ENCODE results near the gene TIMP2.

TIMP2 gene

GRCh38 chr17:78840780-78841611, 84.2 kb downstream of the TIMP2 start, which contains the start of gene USP36:
Gene USP36 (minus strand): TSS chr17:78840814. CDS start chr17:78836363, 4,451 bp downstream.
- in situ Hi-C loops (cut with HindIII; ENCODE audit: low sequenced_read_pairs): loop anchor here (25.0 kb wide), 1 partner anchor 354 kb away; no protein-coding TSS in a partner anchor
- H3K4me3 ChIP-seq (ENCODE audit: low read depth, low read length): peak within 1 kb of the TSS; percentile 71
- peak; percentile 98 for DNase-seq (ENCODE audit: low read depth)
- TF ChIP-seq CTCF (IDR thresholded peaks at IDR 0.05; ENCODE audit: low read depth, low read length, missing control alignments): no peak

DNA sequence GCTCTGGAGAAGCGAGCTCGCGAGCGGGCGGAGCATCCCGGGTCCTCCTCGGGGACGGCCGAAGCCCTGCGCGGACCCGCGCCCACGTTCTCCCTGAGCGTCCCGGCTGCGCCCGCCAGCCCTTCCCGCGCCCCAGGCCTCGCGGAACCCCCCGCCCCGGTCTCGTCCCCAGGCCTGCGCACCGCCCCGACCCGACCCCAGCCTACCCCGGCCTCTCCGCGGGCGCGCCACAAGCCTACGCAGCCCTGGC, 84.7 kb downstream of the TIMP2 start:
- TF ChIP-seq CTCF (IDR thresholded peaks at IDR 0.05; ENCODE audit: low read depth, low read length, missing control alignments): no peak
- in situ Hi-C loops (cut with HindIII; ENCODE audit: low sequenced_read_pairs): loop anchor here (25.0 kb wide), 1 partner anchor 353 kb away; no protein-coding TSS in a partner anchor
- no peak for DNase-seq (ENCODE audit: low read depth)
- peak overlapping the region; percentile 71 for H3K4me3 ChIP-seq (ENCODE audit: low read depth, low read length)

DNA sequence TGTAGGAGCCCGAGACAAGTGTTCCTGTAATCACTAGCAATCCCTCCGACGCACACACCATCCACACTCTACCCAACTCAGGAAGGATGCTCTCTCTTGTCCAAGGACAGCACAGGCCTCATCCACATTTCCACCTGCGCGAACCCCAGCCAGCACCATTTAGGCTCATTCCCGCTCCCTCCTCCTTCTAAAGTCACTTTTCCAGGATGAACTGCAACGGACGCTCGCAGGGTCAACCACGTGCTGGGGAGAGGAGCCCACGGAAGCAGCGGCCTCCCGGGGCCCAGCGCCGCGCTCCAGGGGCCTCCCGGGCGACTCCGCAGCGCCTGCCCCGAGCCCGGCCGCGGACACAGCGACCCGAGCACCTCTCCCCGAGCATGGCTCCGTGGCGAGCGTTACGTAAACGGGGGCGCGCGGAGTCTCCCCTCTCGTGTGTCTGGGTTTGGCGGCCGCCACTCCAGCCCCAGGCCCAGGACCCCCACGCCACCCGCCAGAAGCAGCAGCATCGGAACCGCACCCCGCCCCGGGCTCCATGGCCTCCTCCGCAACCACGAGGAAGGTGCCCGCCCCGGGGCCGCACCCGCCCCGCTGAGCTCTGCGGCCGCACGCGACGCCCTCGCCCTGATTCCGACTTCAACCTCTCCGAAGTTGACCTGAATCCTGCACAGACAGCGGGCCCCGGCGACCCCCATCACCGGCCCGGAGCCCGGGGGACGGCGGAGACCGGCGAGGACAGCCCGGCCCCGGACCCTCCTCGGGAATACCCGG, 85.2 kb downstream of the TIMP2 start:
- TF ChIP-seq CTCF (IDR thresholded peaks at IDR 0.05; ENCODE audit: low read depth, low read length, missing control alignments): no peak
- H3K4me3 ChIP-seq (ENCODE audit: low read depth, low read length): peak overlapping the region; percentile 71
- DNase-seq (ENCODE audit: low read depth): no peak
- in situ Hi-C loops (cut with HindIII; ENCODE audit: low sequenced_read_pairs): loop anchor here (5.0 to 25.0 kb wide), 2 partner anchors 107 to 353 kb away; no protein-coding TSS in a partner anchor

DNA sequence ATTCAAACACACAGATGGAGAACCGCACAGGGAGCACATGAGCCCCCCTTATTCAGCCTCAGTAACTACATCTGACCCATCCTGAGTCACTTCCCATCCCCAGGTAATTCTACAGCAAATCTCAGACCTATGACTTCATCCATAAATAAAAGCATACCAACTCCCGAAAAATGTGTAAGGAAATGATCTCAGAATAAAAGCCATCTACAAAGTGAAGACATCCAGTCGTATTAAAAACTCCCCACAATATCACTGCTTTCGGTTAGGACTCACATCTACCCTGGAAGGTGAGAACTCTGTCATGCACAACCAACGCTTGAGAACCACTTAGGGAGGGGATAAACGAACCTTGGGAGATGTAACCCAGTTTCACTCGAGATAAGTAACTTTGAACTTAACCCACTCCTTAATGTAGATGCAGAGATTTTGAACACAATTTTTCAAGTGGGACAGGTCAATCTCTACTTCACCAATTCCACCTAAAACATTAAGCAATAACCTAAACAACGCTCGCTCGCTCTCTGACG, 85.9 kb downstream of the TIMP2 start:
- no peak for TF ChIP-seq CTCF (IDR thresholded peaks at IDR 0.05; ENCODE audit: low read depth, low read length, missing control alignments)
- no peak for DNase-seq (ENCODE audit: low read depth)
- in situ Hi-C loops (cut with HindIII; ENCODE audit: low sequenced_read_pairs): loop anchor here (5.0 to 25.0 kb wide), 2 partner anchors 108 to 352 kb away; no protein-coding TSS in a partner anchor
- peak overlapping the region; percentile 71 for H3K4me3 ChIP-seq (ENCODE audit: low read depth, low read length)

- TF ChIP-seq CTCF (IDR thresholded peaks at IDR 0.05; ENCODE audit: low read depth, low read length, missing control alignments): no peak
- H3K4me3 ChIP-seq (ENCODE audit: low read depth, low read length): peak overlapping the region; percentile 71
These were observed 86.6 kb downstream of the TIMP2 start for GRCh38 chr17:78838574-78839005.

DNA sequence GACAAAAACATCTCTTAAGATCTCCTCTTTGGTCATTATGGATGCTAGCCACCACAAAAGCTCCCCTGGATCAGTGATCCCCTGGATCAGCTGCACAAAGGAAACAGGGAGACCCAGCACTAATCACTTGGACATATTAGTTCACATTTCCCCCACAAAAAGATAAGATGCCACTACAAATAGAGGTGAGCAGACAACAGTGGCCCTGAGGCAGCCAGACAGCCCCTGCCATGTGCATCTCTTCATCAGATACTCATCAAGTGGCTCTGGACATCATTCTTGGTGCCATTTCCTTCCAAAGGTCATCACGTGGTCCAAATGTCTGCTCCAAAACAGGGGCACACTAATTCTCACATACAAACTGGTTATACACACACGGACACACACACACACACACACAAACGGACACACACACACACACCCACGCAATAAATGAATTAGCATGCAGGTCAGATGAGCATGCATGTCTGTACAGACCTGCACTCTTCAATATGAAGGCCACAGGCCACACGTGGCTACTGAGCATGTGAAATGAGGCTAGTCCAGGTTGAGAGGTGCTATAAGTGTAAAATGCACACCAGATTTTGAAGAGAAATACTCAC, 88.7 kb downstream of the TIMP2 start:
- TF ChIP-seq CTCF (IDR thresholded peaks at IDR 0.05; ENCODE audit: low read depth, low read length, missing control alignments): no peak
- in situ Hi-C loops (cut with HindIII; ENCODE audit: low sequenced_read_pairs): loop anchor here (5.0 to 25.0 kb wide), 2 partner anchors 111 to 349 kb away; no protein-coding TSS in a partner anchor

More at GRCh38 chr17:78838574-78839005, 86.6 kb downstream of the TIMP2 start:
- DNase-seq (ENCODE audit: low read depth): no peak
- in situ Hi-C loops (cut with HindIII; ENCODE audit: low sequenced_read_pairs): loop anchor here (5.0 to 25.0 kb wide), 2 partner anchors 109 to 351 kb away; no protein-coding TSS in a partner anchor

More for the DNA sequence above, 88.7 kb downstream of the TIMP2 start:
- no peak overlapping the region for H3K4me3 ChIP-seq (ENCODE audit: low read depth, low read length)
- no peak for DNase-seq (ENCODE audit: low read depth)
